ENCODE results near the gene GXYLT1.

GXYLT1 gene

GRCh38 chr12:42186793-42187192 lies 42.1 kb upstream of the GXYLT1 start:
- peaks cover 3% of the 10 kb centered on the region; the same call in 1 of the 2 replicates for H3K36me3 ChIP-seq
- no peaks in the 10 kb centered on the region for H3K27me3 ChIP-seq (ENCODE audit: insufficient read depth, low read depth, severe bottlenecking)
- TF ChIP-seq CTCF (IDR thresholded peaks at IDR 0.05; ENCODE audit: low read depth, low read length), result no peak
- no peak overlapping the region for H3K27ac ChIP-seq
- no peak for DNase-seq
- no peaks in the 10 kb centered on the region for H3K9me3 ChIP-seq (ENCODE audit: severe bottlenecking)
- H3K4me3 ChIP-seq (ENCODE audit: low read depth, low read length), result no peak overlapping the region

GRCh38 chr12:42182394-42182793 lies 37.7 kb upstream of the GXYLT1 start:
- no peak for TF ChIP-seq CTCF (IDR thresholded peaks at IDR 0.05; ENCODE audit: low read depth, low read length)
- Histone ChIP-seq H3K9me3 (ENCODE audit: severe bottlenecking) (no peaks in the 10 kb centered on the region), H3K27ac (no peak overlapping the region), H3K27me3 (ENCODE audit: insufficient read depth, low read depth, severe bottlenecking) (no peaks in the 10 kb centered on the region), H3K36me3 (peaks cover 7% of the 10 kb centered on the region), H3K4me3 (ENCODE audit: low read depth, low read length) (no peak overlapping the region)
- DNase-seq, result no peak

GRCh38 chr12:42180990-42181596 lies 36.4 kb upstream of the GXYLT1 start:
- Histone ChIP-seq H3K9me3 (ENCODE audit: severe bottlenecking) (no peaks in the 10 kb centered on the region), H3K27ac (no peak overlapping the region), H3K36me3 (peaks cover 11% of the 10 kb centered on the region), H3K4me3 (ENCODE audit: low read depth, low read length) (no peak overlapping the region), H3K27me3 (ENCODE audit: insufficient read depth, low read depth, severe bottlenecking) (no peaks in the 10 kb centered on the region)
- no peak for DNase-seq
- no peak for TF ChIP-seq CTCF (IDR thresholded peaks at IDR 0.05; ENCODE audit: low read depth, low read length)

- no peak overlapping the region for H3K27ac ChIP-seq
- H3K27me3 ChIP-seq (ENCODE audit: insufficient read depth, low read depth, severe bottlenecking), result no peaks in the 10 kb centered on the region
- TF ChIP-seq CTCF (IDR thresholded peaks at IDR 0.05; ENCODE audit: low read depth, low read length), result no peak
- DNase-seq, result no peak
- H3K4me3 ChIP-seq (ENCODE audit: low read depth, low read length), result no peak overlapping the region
- peaks cover 4% of the 10 kb centered on the region for H3K9me3 ChIP-seq (ENCODE audit: severe bottlenecking)
- H3K36me3 ChIP-seq, result peaks cover 12% of the 10 kb centered on the region
These were observed 33.4 kb upstream of the GXYLT1 start for GRCh38 chr12:42178101-42178500.

- Histone ChIP-seq H3K27ac (no peak overlapping the region), H3K36me3 (peaks cover 17% of the 10 kb centered on the region), H3K9me3 (ENCODE audit: severe bottlenecking) (peaks cover 4% of the 10 kb centered on the region), H3K27me3 (ENCODE audit: insufficient read depth, low read depth, severe bottlenecking) (no peaks in the 10 kb centered on the region), H3K4me3 (ENCODE audit: low read depth, low read length) (no peak overlapping the region)
- no peak for TF ChIP-seq CTCF (IDR thresholded peaks at IDR 0.05; ENCODE audit: low read depth, low read length)
- DNase-seq, result no peak
These were observed 30.3 kb upstream of the GXYLT1 start for GRCh38 chr12:42174978-42175377.

- no peak overlapping the region for H3K27ac ChIP-seq
- peaks cover 14% of the 10 kb centered on the region for H3K36me3 ChIP-seq
- H3K4me3 ChIP-seq (ENCODE audit: low read depth, low read length), result no peak overlapping the region
- H3K27me3 ChIP-seq (ENCODE audit: insufficient read depth, low read depth, severe bottlenecking), result no peaks in the 10 kb centered on the region
- peaks cover 4% of the 10 kb centered on the region for H3K9me3 ChIP-seq (ENCODE audit: severe bottlenecking)
- TF ChIP-seq CTCF (IDR thresholded peaks at IDR 0.05; ENCODE audit: low read depth, low read length), result no peak
- no peak for DNase-seq
These were observed 29.4 kb upstream of the GXYLT1 start for GRCh38 chr12:42173961-42174521.
